Superior temporal gyrus (tissue), 1 donor: ENCODE results near the gene CTNND2.
A peak's percentile ranks its signal among the peaks of the same experiment; 100 is the strongest.

Experiments used
- DNase-seq: peaks from one replicate; pipeline ENCODE4 v3.0.0-alpha.2; 2016; ENCODE audit errors: extremely low spot score

The CTNND2 gene

GRCh38 chr5:11386398-11386797 is 517.8 kb downstream of the CTNND2 start:
- DNase-seq, result peak; percentile 71

- peak; percentile 94 for DNase-seq
These were observed 518.3 kb downstream of the CTNND2 start for GRCh38 chr5:11385901-11386293.

DNA sequence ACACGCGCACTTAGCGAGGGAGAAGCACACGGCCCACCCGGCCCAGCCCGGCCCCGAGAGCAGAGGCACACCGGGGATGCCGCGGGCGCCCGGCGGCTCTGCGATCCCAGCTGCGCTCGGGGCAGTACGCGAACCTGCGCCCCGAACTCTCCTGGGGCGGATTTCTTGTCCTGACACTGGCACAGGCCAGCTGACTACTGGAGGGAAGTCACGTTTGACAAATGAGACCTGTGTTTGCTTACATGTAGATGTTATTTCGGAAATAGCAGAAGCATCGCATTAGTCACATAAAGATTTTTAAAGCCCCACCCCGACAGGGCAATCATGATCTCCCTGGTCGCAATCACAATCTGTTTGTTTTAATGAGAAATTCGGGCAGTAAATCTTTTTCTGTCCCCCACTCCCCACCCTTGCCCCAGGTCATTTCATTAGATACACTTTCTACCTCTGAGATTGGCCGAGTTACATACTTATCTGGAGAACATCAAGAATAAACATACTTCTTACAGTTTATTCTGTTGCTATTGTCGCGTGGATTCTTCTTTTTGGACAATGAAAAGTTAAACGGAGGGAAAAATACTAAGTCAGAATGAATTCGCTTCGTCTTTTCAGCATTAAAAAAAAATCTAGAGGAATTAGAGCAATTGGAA is 518.9 kb downstream of the CTNND2 start:
- DNase-seq, result peak; percentile 60

GRCh38 chr5:11384441-11385250 is 519.6 kb downstream of the CTNND2 start:
- peak; percentile 58 for DNase-seq

DNA sequence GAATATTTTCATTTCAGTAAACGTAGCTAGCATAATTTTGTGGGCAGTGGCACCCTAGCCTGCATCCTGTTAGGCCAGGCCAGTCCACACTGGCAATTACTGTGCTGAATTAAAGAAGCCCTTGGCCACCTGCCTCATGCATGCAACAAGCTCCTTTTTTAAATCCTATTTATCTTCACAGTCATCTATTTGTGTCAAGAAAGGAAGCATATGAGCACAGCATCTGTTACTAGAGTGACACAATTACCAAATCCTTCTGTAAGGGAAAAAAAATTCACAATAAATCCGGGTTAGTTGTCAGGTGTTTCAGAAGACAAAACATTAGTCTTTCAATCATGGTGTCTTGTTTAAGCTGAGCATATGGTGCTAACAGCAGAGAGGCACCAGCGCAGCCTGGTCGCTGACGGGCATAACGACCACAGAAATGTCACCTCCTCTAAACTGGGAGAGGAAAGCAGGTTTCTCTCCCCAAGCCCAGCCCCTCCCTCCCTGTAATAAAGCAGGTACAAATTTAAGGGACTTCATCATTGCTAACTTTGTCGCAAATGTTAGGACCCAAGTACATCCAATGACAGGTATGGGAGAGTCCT is 520.6 kb downstream of the CTNND2 start:
- DNase-seq, result peak; percentile 75

- no peak for DNase-seq
These were observed 525.8 kb downstream of the CTNND2 start for GRCh38 chr5:11378461-11378860.

- no peak for DNase-seq
These were observed 526.4 kb downstream of the CTNND2 start for GRCh38 chr5:11377896-11378295.

DNA sequence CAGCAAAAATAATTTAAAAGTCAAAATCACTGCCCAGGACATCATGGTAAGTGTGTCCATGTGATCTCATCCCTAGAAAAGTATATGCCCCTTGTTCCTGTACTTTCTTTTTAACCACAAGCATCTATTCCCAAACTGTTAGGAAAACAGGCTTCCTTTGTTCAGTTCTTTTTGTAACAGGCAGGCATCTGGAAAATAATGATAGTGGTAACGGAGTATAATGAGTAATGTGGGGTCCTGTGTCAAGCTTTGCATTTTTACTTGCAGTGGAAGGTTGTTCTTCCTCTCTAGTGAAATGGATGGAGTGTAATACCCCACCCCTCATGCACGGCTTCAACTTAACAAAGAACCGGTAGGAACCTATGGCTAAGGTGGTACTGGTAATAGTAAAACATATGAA is 532.1 kb downstream of the CTNND2 start:
- DNase-seq, result no peak

DNA sequence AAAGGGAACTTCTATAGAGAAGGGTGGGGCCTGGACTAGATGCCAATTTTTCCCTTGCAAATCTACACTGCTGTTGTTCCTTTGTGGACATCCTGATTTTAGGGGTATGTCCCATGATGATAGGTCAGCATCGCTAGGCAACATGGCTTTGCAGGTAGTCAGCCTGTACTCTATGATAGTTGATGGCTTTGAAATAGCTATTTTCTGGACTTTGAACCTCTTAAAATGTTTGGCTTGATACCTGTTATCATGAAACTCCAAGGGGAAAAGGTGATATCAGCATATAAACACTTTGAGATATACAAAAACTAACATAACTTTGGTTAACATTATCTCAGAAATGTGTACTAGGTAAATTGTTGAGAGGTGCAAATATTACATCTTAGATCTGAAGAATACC is 533.2 kb downstream of the CTNND2 start:
- DNase-seq, result no peak

DNA sequence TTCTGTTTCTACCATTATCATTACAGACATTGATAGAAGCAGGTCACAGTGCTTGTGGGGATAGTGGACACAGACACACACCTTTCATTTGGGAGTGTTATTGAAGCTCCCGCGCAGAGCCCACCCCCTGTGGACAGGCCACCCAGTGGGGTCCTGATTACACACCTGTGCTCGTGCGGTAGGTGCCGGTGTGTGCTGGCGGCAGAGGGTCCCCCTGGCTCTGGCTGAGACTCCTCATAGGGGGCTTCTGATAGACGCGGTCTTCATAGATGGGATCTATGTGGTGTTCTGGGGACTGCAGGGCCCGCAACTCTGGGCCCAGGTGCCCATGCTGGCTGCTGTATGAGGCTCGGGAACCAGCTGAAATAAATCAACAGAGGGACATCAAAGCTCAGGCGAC is 539.7 kb downstream of the CTNND2 start:
- DNase-seq, result no peak

GRCh38 chr5:11363631-11364178 is 540.5 kb downstream of the CTNND2 start:
- DNase-seq, result no peak

GRCh38 chr5:11361768-11362167 is 542.5 kb downstream of the CTNND2 start:
- no peak for DNase-seq

DNA sequence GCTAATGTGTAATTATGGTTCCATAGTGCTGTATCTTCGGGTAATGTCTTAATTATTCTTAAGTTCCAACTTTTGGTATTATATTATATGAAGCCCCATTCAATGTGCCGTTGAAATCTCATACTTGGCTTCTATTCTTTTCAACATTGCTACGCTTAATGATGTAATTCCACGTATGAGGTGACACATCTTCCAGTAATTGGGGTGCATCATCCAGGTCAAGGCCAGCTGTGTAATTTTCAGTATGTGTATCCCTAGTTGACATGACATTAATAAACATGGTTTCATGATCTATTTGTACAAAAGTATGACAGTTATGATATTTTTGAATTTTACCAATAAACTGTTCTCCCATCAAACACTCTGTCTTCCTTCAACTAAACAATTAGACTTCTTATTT is 546.3 kb downstream of the CTNND2 start:
- no peak for DNase-seq

GRCh38 chr5:11355491-11355890 is 548.8 kb downstream of the CTNND2 start:
- DNase-seq, result peak; percentile 83

- DNase-seq, result no peak
These were observed 557.9 kb downstream of the CTNND2 start for GRCh38 chr5:11346336-11346735.

DNA sequence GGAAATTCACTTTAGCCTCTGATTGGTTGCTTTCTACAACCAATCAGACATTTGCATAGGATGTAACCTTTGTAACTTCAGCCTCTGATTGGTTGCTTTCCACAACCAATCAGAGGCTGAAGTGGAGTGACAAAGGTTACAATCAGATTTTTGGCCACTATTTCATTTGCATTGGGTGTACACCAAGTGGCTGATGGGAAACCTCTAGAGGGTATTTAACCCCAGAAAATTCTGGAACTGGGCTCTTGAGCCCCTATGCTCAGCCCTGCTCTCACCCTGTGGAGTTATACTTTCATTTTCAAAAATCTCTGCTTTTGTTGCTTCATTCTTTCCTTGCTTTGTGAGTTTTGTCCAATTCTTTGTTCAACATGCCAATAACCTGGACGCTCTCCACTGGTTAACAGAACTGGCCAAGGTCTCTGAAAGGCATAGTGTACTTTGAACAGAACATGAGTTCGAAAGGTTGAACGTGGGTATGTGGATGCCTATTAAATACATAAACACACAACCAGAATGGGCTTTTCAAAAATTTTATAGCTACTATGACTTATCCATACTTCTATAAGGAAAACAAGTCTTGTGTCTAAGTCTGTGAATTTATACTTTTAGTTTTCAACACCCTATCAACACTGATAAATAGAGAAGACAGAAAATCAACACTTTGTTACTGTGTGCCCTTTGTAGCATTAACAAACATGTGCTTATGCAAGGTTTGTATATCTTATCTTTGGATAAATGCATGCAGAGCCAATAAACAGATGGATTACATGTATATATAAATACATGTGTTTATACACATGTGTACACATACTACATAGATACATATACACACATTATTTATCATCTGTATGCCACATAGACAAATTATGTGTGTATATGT is 568.1 kb downstream of the CTNND2 start:
- DNase-seq, result no peak

DNA sequence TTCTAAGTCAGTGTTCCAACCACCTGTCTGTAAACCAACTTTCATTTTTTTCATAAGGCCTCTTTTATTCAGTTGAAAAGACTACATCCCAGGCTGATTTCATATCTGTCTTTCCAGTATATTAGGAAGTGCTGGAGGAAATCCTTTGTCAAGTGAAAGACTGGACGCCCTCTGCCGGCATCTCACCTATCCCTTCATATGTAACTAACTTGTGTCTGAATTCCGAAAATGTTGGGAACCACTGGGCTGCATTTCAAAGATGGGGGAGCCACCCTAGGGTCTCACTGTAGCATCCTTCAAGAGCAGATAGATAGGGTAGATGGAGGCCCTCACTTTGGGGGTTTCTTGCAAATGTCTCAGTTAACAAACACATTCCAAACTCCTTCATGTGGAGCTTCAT is 569.8 kb downstream of the CTNND2 start:
- no peak for DNase-seq

GRCh38 chr5:11329679-11330078 is 574.6 kb downstream of the CTNND2 start:
- DNase-seq, result peak; percentile 62

DNA sequence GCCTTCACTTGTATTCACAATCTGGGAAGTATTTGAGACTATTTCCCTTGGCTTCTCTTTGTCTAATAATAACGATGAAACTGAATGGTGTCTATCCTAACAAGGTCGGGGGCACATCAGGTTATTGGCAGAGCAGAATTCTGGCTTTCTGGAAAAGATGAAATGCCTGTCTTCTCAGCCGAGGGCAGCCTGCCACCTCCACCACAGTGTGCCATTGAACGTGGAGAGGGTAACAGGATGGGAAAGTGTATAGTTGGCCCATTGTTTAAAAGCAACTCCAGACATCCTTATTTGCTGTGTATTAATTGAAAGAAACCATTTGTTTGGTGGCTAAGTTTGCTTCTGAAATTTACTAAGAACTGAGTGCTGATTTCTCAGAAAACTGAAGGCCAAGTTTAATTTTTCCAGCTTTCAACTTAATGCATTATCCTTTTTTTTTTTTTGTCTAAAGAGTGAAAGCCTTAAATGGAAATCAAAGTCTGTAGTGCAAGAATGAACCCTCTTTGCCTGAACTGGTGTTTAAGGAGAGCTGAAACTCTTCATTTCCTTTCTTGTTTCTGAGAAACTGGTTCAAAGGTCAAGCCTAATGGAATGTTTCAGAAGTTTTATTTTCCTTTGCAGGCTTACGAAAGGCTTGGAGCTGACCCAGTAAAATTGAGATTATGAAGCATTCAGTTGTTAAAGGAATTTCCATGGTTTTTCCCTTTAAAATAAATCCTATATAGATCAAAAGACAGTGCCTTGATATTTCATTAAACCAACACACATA is 579.5 kb downstream of the CTNND2 start:
- no peak for DNase-seq

GRCh38 chr5:11323761-11324160 is 580.5 kb downstream of the CTNND2 start:
- DNase-seq, result no peak

GRCh38 chr5:11322133-11322532 is 582.1 kb downstream of the CTNND2 start:
- peak; percentile 55 for DNase-seq
